Upper lobe of left lung (tissue), 4 donors: ENCODE measurements around the gene NAP1L4.

Experiments used
- EP300 ChIP-seq, 4 donors: sonication (generic); formaldehyde crosslinking; IDR thresholded peaks; one replicate each; pipeline ENCODE4 v1.5.1; 2017; ENCODE audit warnings: antibody characterized with exemption in 4 of 4, control low read depth in 2 of 4
- POLR2A ChIP-seq, 4 donors: fragments of 450-650 bp; IDR thresholded peaks; one replicate each; pipeline ENCODE4 v1.5.1; 2016 to 2017; ENCODE audit warnings: antibody characterized with exemption in 4 of 4, mild to moderate bottlenecking in 2 of 4
- TF ChIP-seq, protein P1 (sequence below), 6 experiments: fragments of 450-650 bp in 4 of 6; fragments of 200-600 bp in 2 of 6; sonication (generic) in 2 of 6; IDR thresholded peaks; one replicate each; pipeline ENCODE4 v1.5.1; 2016 to 2019; ENCODE audit warnings: antibody characterized with exemption in 6 of 6

DNA sequence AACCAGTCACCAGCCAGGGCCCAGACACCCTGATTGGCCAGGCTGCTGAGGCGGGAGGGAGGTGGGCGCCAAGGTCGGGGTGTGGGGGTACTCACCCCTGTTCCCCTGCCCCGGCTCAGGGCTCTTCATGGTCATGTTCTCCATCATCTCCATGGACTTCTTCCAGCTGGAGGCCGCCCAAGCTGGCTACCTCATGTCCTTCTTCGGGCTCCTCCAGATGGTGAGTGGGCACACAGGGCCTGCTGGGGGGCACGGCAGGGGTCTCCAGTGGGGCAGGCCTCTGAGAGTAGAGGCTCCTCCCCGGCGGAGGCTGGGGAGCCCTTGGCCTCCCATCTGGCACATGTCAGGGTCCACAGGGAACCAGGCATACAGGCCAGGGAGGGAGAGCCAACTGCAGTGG, 72.9 kb downstream of the NAP1L4 start:
- TF ChIP-seq EP300 (IDR thresholded peaks at IDR 0.05) (no peak), POLR2A (IDR thresholded peaks at IDR 0.05) (no peak)
- TF ChIP-seq, protein P1, sequence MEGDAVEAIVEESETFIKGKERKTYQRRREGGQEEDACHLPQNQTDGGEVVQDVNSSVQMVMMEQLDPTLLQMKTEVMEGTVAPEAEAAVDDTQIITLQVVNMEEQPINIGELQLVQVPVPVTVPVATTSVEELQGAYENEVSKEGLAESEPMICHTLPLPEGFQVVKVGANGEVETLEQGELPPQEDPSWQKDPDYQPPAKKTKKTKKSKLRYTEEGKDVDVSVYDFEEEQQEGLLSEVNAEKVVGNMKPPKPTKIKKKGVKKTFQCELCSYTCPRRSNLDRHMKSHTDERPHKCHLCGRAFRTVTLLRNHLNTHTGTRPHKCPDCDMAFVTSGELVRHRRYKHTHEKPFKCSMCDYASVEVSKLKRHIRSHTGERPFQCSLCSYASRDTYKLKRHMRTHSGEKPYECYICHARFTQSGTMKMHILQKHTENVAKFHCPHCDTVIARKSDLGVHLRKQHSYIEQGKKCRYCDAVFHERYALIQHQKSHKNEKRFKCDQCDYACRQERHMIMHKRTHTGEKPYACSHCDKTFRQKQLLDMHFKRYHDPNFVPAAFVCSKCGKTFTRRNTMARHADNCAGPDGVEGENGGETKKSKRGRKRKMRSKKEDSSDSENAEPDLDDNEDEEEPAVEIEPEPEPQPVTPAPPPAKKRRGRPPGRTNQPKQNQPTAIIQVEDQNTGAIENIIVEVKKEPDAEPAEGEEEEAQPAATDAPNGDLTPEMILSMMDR (IDR thresholded peaks at IDR 0.05) = no peak
